ENCODE results near the gene DFFB.
"Not testable (repeated sequence)": the region's sequence is repeated elsewhere in the genome, so short reads cannot be mapped to it uniquely, and the experiment has no call there.

Gene DFFB

GRCh38 chr1:3917761-3918160 is 60.5 kb downstream of the DFFB start:
- no peaks in the 10 kb centered on the region for H3K79me2 ChIP-seq (ENCODE audit: control insufficient read depth, insufficient read depth, low read length, poor library complexity)
- H3K9ac ChIP-seq (ENCODE audit: low read length) = no peak overlapping the region
- H3K36me3 ChIP-seq (ENCODE audit: control insufficient read depth in 1 of 2, insufficient read depth in 2 of 2, low read length in 2 of 2) = no peaks in the 10 kb centered on the region
- peaks cover 3% of the 10 kb centered on the region for H3K9me3 ChIP-seq (ENCODE audit: insufficient read depth, low read depth, low read length)
- no peaks in the 10 kb centered on the region for H3K27me3 ChIP-seq (ENCODE audit: insufficient read depth, low read length)
- H3K4me3 ChIP-seq (ENCODE audit: low read depth, low read length) = no peak overlapping the region
- H4K91ac ChIP-seq (ENCODE audit: low read depth, low read length) = no peak overlapping the region
- H3K79me1 ChIP-seq (ENCODE audit: low read length) = no peaks in the 10 kb centered on the region
- no peak overlapping the region for H3K4ac ChIP-seq (ENCODE audit: low read depth, low read length)
- H2AK5ac ChIP-seq (ENCODE audit: low read length) = no peak overlapping the region
- DNase-seq = no peak
- H3K18ac ChIP-seq (ENCODE audit: low read length) = no peak overlapping the region
- H2BK5ac ChIP-seq (ENCODE audit: low read depth, low read length, poor library complexity) = no peak overlapping the region
- no peak overlapping the region for H3K27ac ChIP-seq (ENCODE audit: low read depth, low read length)
- no peak overlapping the region for H3K4me2 ChIP-seq (ENCODE audit: low read length)
- no peak overlapping the region for H3K23ac ChIP-seq (ENCODE audit: low read length)
- no peak overlapping the region for H2AFZ ChIP-seq (ENCODE audit: insufficient read depth, low read length, poor library complexity)
- no peak overlapping the region for H2BK12ac ChIP-seq (ENCODE audit: low read length)
- no CpG with 5 or more reads among the region's 8 CpGs for WGBS (ENCODE audit: extremely low coverage, insufficient coverage, insufficient read length)
- H4K8ac ChIP-seq (ENCODE audit: low read depth, low read length) = no peak overlapping the region
- H3K4me1 ChIP-seq (ENCODE audit: control insufficient read depth in 1 of 2, insufficient read depth in 2 of 2, low read length in 2 of 2) = no peaks in the 10 kb centered on the region
- no peak overlapping the region for H4K12ac ChIP-seq (ENCODE audit: low read depth, low read length)
- H2BK120ac ChIP-seq (ENCODE audit: insufficient read depth, low read length, poor library complexity) = no peak overlapping the region
- H3K14ac ChIP-seq (ENCODE audit: low read length) = no peak overlapping the region

GRCh38 chr1:3918359-3918758 is 61.1 kb downstream of the DFFB start:
- H4K91ac ChIP-seq (ENCODE audit: low read depth, low read length); H4K12ac ChIP-seq (ENCODE audit: low read depth, low read length); H3K14ac ChIP-seq (ENCODE audit: low read length); H3K23ac ChIP-seq (ENCODE audit: low read length); H3K18ac ChIP-seq (ENCODE audit: low read length); H3K27ac ChIP-seq (ENCODE audit: low read depth, low read length); H4K8ac ChIP-seq (ENCODE audit: low read depth, low read length); H3K79me2 ChIP-seq (ENCODE audit: control insufficient read depth, insufficient read depth, low read length, poor library complexity); H3K4me2 ChIP-seq (ENCODE audit: low read length); H2BK12ac ChIP-seq (ENCODE audit: low read length); H2AK5ac ChIP-seq (ENCODE audit: low read length); DNase-seq; H3K4me3 ChIP-seq (ENCODE audit: low read depth, low read length); H3K4me1 ChIP-seq (ENCODE audit: control insufficient read depth in 1 of 2, insufficient read depth in 2 of 2, low read length in 2 of 2); H3K9ac ChIP-seq (ENCODE audit: low read length); H3K36me3 ChIP-seq (ENCODE audit: control insufficient read depth in 1 of 2, insufficient read depth in 2 of 2, low read length in 2 of 2); H2AFZ ChIP-seq (ENCODE audit: insufficient read depth, low read length, poor library complexity); H3K4ac ChIP-seq (ENCODE audit: low read depth, low read length); H2BK120ac ChIP-seq (ENCODE audit: insufficient read depth, low read length, poor library complexity); H2BK5ac ChIP-seq (ENCODE audit: low read depth, low read length, poor library complexity); H3K79me1 ChIP-seq (ENCODE audit: low read length); H3K9me3 ChIP-seq (ENCODE audit: insufficient read depth, low read depth, low read length); H3K27me3 ChIP-seq (ENCODE audit: insufficient read depth, low read length): not testable (repeated sequence)
- WGBS (ENCODE audit: extremely low coverage, insufficient coverage, insufficient read length) = no CpG with 5 or more reads among the region's 6 CpGs

GRCh38 chr1:3918966-3919611 is 61.8 kb downstream of the DFFB start:
- Histone ChIP-seq H3K4me3 (ENCODE audit: low read depth, low read length) (no peak overlapping the region), H3K18ac (ENCODE audit: low read length) (no peak overlapping the region), H3K4me2 (ENCODE audit: low read length) (no peak overlapping the region), H3K27me3 (ENCODE audit: insufficient read depth, low read length) (no peaks in the 10 kb centered on the region), H2BK120ac (ENCODE audit: insufficient read depth, low read length, poor library complexity) (no peak overlapping the region), H3K27ac (ENCODE audit: low read depth, low read length) (no peak overlapping the region), H3K9me3 (ENCODE audit: insufficient read depth, low read depth, low read length) (peaks cover 3% of the 10 kb centered on the region), H3K23ac (ENCODE audit: low read length) (no peak overlapping the region), H3K36me3 (ENCODE audit: control insufficient read depth in 1 of 2, insufficient read depth in 2 of 2, low read length in 2 of 2) (no peaks in the 10 kb centered on the region), H3K79me1 (ENCODE audit: low read length) (no peaks in the 10 kb centered on the region), H2BK12ac (ENCODE audit: low read length) (no peak overlapping the region), H3K79me2 (ENCODE audit: control insufficient read depth, insufficient read depth, low read length, poor library complexity) (no peaks in the 10 kb centered on the region), H2AK5ac (ENCODE audit: low read length) (no peak overlapping the region), H3K4ac (ENCODE audit: low read depth, low read length) (no peak overlapping the region), H3K4me1 (ENCODE audit: control insufficient read depth in 1 of 2, insufficient read depth in 2 of 2, low read length in 2 of 2) (no peaks in the 10 kb centered on the region), H3K14ac (ENCODE audit: low read length) (no peak overlapping the region), H4K8ac (ENCODE audit: low read depth, low read length) (no peak overlapping the region), H2BK5ac (ENCODE audit: low read depth, low read length, poor library complexity) (no peak overlapping the region), H4K12ac (ENCODE audit: low read depth, low read length) (no peak overlapping the region), H2AFZ (ENCODE audit: insufficient read depth, low read length, poor library complexity) (no peak overlapping the region), H3K9ac (ENCODE audit: low read length) (no peak overlapping the region), H4K91ac (ENCODE audit: low read depth, low read length) (no peak overlapping the region)
- no peak for DNase-seq
- no CpG with 5 or more reads among the region's 15 CpGs for WGBS (ENCODE audit: extremely low coverage, insufficient coverage, insufficient read length)

- H3K4ac ChIP-seq (ENCODE audit: low read depth, low read length) = no peak overlapping the region
- no peak overlapping the region for H3K27ac ChIP-seq (ENCODE audit: low read depth, low read length)
- no peak overlapping the region for H2BK12ac ChIP-seq (ENCODE audit: low read length)
- no peaks in the 10 kb centered on the region for H3K79me1 ChIP-seq (ENCODE audit: low read length)
- no peak overlapping the region for H4K8ac ChIP-seq (ENCODE audit: low read depth, low read length)
- no peak overlapping the region for H3K4me2 ChIP-seq (ENCODE audit: low read length)
- no peaks in the 10 kb centered on the region for H3K36me3 ChIP-seq (ENCODE audit: control insufficient read depth in 1 of 2, insufficient read depth in 2 of 2, low read length in 2 of 2)
- no peak for DNase-seq
- H3K18ac ChIP-seq (ENCODE audit: low read length) = no peak overlapping the region
- H4K91ac ChIP-seq (ENCODE audit: low read depth, low read length) = no peak overlapping the region
- no peak overlapping the region for H2BK5ac ChIP-seq (ENCODE audit: low read depth, low read length, poor library complexity)
- H3K27me3 ChIP-seq (ENCODE audit: insufficient read depth, low read length) = no peaks in the 10 kb centered on the region
- H3K23ac ChIP-seq (ENCODE audit: low read length) = no peak overlapping the region
- H3K4me3 ChIP-seq (ENCODE audit: low read depth, low read length) = no peak overlapping the region
- WGBS (ENCODE audit: extremely low coverage, insufficient coverage, insufficient read length) = no CpG with 5 or more reads among the region's 5 CpGs
- no peak overlapping the region for H3K9ac ChIP-seq (ENCODE audit: low read length)
- H2AK5ac ChIP-seq (ENCODE audit: low read length) = no peak overlapping the region
- peaks cover 3% of the 10 kb centered on the region for H3K9me3 ChIP-seq (ENCODE audit: insufficient read depth, low read depth, low read length)
- H3K14ac ChIP-seq (ENCODE audit: low read length) = no peak overlapping the region
- no peak overlapping the region for H2AFZ ChIP-seq (ENCODE audit: insufficient read depth, low read length, poor library complexity)
- no peaks in the 10 kb centered on the region for H3K4me1 ChIP-seq (ENCODE audit: control insufficient read depth in 1 of 2, insufficient read depth in 2 of 2, low read length in 2 of 2)
- no peak overlapping the region for H4K12ac ChIP-seq (ENCODE audit: low read depth, low read length)
- no peak overlapping the region for H2BK120ac ChIP-seq (ENCODE audit: insufficient read depth, low read length, poor library complexity)
- no peaks in the 10 kb centered on the region for H3K79me2 ChIP-seq (ENCODE audit: control insufficient read depth, insufficient read depth, low read length, poor library complexity)
Measured at GRCh38 chr1:3919706-3920105, 62.4 kb downstream of the DFFB start.
